Stimulated activated CD8-positive, alpha-beta memory T cell treated with anti-CD3 and anti-CD28 coated beads, Interleukin-15, amount 100 ng/mL, for 48 hours (primary cell): Measurements from ENCODE around the gene PKD1L1.

Experiments
- DNase-seq, 2 donors: peaks; one replicate each; pipeline ENCODE4 v3.0.0-alpha.2; 2020; ENCODE audit warnings: low read depth in 2 of 2

The PKD1L1 gene

DNA sequence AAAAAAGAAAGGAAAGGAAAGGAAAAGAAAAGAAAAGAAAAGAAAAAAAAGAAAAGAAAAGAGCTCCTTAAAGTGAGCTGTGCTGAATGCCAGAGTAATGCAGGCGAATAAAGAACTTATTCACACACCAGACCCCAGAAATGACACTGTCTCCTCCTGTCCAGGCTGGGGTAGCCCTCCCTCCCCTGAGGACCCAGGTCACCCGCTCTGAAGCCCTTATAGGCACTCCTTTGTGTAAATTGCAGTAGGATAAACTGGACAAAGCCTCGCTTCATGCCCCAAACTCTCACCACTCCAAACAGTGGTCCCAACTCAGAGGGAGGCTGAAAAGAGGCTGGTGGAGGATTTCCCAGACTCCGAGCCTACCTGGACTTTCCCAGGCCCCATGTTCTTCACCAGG is 46.3 kb downstream of the PKD1L1 start:
- no peak for DNase-seq

DNA sequence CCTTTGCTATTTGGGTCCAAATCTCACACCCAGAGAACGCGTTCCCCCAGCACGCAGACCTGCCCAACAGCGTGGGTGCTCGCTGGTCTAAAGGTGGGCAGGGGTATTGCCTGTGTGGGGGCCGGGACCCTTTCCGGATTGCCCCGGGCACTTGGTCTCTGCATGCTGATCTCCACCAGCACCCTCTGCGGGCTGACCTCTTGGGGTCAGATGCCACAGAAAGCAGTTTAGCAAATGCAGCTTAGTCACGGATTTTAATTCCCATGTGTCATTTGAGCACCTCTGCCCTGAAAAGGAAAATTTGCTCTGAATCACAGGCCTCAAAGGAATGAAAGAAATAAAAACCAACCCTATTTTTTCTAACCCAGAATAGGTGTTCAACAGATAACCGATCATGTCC is 46.7 kb downstream of the PKD1L1 start:
- no peak for DNase-seq

DNA sequence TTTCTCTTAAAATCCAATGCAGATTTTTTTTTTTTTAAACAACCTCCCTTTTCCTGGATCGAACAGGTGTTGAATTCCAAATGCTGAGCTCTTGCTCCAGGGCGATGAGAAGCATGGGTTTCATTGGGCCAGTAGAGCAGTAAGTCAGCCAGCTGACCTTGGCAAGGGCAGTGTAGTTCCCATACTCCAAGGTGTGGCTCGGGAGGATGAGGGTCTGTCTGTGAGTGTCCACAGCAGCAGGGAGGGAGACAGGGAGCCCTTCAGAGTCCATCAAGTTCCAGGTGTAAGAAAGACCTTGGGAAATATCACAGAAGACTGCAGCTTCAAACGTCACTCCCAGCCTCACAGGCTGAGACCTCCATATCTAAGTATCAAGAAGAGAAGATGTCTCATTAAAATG is 50.4 kb downstream of the PKD1L1 start:
- DNase-seq = no peak

DNA sequence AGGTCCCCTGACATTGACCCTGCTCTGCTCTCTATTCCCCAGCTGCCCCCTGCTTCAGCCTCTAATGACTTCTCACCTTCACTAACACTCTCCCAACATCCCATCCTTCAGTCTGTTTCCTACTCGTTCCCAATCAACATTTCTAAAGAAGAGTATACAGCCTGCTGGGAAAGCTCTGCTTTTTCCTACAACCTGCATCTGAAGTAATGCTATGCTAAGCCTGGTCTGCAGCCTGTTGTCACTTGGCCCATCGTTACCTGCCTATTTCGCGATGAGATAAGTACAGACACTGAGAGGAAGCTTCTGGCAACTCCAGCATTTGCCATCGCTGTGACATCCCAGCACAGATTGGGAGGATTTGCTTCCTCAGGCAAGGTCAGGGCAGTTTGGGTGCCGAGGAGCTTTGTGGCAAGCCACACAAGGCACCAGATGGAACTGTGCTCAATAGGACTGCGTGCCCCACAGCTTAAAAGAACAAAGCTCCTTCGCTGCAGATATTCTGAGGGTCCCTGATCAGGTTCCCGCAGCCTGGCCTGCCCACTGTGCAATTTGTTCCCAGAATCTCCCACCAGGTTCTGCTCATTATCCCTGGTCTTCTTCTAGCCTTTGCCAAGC is 51.4 kb downstream of the PKD1L1 start:
- DNase-seq = no peak

DNA sequence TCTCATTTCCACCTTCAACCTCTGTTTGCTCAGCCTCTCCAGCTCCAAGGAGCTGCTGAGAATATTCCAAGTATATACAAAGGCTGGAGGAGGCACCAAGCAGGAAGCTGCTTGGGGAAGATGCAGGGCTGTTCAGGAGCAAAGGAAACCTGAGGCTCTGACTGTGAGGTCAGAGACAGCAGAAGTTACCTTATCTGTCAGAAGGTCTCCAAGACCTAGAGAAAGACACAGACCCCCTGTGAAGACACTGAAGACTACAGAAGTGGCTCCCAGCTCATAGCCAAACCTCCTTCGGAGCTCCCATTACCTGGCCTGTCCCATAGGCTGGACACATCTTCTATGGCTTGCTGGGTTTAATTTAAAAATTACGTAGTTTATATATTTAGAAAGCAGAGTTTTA is 53.2 kb downstream of the PKD1L1 start:
- no peak for DNase-seq

DNA sequence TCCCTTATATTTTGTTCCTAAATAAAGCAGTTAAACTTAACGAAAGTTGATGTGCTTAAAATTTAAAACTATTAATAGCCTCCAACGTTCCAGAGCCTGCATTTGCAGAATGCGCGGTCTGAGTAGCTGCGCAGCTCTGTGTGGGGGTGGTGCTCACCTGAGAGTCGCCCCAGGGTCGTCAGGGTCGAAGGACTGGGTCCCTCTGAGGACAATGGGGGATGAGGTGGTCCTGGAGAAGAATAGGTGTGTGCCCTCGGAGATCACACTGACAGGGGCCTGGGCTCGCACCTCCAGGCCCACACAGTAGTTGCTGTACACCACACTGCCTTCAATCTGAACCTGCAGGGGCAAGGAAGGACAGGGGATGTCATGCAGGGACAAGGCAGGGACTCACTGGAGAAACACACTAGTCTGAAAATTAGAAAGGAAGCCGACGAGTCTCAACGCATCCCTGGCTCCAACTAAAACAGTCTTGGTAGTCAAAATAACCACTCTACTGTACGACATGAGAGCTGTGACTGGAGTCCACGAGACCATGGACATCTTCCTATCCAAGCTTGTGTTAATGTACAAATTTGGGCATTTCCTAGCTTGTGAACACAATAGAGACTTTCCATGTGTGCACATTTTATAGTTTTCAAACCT is 54.4 kb downstream of the PKD1L1 start:
- no peak for DNase-seq

DNA sequence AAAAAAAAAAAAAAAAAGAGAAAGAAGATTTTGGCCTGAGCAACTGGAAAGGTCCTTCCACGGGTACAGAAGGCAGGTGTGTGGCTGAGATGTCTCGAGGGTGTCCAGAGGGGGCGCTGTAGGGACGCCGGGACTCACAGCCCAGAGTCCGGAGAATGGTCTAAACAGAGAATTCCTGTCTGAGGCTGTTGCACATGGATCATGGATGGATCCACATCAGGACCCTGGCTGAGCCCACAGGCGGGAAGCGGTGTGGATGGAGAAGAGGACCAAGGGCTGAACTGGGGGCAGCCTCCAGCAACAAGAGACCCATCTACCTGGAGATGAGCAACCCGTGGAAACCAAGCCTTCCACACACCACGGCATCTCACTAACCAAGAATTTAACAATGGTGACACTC is 55.0 kb downstream of the PKD1L1 start:
- no peak for DNase-seq

DNA sequence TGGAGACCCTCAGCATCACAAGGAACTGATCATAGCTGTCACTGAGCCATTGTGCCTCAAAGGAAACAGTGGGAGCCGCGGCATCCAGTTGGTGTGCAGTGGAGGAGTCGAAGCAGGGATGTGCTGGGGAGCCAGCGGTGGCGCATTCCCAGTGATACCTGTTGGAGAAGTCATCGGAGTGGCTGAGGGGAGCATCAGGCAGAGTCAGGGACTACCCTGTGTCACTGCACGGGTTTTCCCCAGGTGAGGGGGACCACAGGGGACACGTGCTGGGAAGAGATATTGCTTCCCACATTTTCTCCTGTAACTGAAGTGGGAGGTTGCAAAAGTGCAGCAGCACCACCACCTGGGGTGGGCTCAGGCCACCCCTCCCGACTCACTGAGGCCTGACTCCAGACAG is 57.7 kb downstream of the PKD1L1 start:
- DNase-seq = no peak

DNA sequence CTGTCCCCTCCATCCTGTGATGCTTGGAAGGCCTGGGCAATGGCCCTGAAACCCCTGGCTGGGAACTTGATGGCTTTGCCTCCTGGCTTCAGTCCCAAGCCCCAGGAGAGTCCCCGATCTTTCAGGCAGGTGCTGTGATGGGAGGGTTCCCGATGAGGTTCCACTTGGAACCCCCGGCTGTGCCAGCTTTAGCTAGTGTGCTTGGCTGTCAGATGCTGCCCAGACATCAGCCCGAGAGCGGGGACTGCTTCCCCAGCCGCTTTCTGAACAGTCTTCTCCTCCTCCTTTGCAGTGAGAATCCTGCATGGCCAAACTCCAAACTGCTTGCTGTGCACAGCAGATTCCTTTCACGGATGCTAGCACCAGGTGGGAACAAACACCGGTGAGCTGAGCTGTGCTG is 58.1 kb downstream of the PKD1L1 start:
- no peak for DNase-seq

DNA sequence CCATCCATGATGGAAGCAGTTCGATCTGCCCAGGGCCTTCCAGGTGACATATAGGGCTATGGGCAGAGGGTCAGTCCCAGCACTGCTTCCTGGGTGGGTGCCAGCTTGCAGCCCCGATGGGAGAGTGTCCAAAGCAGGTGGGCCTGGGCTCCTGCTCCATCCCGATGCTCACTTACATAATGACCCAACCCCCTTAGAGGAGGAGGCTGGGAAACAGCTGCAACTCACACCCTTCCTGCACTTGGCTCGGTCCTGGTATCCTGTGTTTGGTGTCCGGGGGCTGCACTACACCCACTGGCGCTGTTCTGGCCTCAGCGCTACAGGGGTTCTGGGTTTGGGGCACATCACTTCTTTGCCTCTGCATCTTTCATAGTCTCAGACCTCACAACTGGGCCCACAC is 58.5 kb downstream of the PKD1L1 start:
- no peak for DNase-seq

DNA sequence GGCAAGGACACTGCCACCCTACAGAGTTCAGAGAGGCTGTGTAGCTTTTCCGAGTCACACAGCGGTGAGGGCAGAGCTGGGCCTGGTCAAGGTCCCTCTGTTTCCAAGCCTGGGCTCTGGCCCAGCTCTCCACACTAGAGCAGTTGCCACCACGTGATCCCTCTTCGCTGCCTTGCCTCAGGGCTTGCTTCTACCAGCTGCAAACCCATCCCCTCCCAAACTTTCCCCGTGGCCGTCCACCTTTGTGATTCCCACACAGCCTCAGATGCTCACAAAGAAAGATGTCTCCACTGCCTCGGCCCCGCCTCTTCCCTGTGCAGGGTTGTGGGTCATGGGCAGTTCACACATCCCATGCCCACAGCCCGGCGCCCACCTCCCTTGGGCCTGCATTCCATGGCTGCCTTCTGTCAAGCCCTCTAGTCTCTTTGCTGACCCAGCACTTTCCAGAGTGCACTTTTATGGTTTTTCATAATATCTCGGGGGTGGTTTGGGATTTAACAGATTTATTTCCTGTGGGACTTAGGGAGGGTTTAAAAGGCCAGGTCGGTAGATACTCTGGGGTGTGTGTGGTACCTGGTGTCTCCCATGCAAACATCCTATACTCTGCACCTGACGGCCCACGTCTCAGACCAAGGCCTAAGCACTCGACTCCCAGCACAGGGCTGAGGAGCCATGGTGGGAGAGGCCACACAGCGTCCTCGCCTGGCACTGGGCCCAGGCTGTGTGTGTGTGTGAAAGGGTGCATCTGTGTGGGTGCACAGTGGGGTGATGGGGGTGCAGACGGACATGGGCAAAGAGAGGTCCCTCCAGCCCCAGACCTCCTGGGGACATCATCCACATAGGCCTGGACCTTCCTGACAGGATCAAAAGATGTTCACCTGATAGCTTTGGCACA is 59.6 kb downstream of the PKD1L1 start:
- no peak for DNase-seq

DNA sequence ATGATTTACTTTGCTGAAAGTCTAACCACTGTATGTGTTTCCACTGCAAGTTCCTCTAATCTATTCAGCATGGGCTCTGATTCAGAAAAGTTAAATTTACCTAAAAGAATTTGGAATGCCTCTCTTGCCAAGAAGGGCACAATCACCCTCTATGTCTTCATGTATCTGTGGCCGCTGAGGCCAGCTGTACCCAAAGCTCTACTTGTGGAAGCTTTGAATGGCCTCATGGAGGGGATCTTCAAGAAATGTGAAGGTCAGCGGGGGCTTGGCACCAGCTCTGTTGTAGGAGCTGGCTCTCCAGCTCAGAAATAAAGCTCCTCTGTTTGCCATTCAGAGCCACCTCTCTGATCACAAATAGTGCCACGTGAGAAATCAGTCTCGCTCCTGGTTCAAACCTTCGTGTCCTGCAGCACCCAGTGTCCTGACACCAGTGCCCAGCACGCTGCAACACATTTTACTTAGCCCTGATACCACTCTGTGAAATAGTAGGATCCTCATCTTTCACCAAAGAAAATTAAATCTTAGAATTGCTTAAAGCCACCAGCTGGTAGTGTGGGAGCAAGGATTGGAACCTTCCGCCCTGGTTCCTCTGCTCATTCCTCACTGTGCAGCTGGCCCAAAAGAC is 61.1 kb downstream of the PKD1L1 start:
- DNase-seq = no peak

DNA sequence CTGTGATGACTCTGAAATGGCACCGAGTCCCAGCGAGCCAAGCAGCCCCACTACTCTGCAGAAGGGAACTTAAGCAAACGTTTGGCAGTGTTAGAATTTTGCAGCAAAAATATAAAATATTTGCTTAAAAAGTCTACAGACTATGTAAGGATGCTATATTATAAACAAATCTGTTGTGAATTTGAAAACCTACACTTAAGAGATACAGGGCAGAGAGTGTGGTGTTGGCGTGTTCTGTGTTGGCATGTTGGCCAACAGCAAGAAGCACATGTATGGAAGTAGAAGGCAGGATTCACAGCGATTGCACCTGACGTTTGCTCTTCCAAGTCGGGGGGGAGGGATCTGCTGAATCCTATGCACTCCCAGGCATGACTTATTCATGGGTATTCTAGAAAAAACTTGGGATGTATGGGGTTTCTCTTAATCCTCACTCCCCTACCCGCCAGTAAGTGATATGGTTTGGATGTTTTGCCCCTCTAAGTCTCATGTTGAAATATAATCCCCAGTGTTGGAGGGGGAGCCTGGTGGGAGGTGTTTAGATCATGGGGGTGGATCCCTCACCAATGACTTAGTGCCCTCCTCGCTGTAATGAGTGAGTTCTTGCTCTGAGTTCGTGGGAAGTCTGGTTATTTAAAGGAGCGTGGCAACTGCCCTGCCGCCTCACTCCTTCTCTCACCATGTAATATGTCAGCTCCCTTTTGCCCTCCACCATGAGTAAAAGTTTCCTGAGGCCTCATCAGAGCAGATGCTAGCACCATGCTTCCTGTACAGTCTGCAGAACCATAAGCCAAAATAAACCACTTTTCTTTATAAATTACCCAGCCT is 62.1 kb downstream of the PKD1L1 start:
- no peak for DNase-seq

DNA sequence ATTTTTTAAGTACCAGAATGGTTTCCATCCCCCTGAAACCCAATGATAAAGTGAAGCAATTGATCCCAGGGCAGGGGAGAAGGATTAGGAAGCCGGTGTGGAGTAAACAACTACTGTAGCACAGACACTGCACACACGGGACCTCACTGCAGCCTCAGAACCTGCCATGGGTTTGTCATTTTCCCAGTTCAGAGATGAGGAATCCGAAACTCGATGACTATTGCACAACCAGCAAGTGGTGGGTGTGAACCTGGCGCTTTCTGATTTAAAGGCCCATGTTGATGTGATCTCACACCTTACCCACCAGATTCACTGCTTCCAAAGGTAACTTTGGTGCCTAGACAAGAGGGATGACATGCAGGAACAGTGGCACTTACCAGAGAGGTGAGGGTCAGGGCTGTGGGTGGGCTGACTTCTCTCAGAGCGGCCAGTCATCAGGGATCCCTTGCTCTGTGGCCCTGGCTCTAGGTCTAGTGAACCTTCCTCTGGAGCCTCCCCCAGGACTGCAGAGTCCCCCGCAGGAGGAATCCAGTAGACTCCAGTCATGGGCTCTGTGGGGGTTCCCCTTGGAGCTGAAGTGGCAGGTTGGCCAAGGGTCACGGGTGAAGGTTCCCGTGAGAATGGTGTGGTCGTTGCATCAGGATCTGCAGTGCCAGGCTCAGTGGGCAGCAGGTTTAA is 62.8 kb downstream of the PKD1L1 start:
- DNase-seq = peak in 1 of 2 donors; percentile 7

DNA sequence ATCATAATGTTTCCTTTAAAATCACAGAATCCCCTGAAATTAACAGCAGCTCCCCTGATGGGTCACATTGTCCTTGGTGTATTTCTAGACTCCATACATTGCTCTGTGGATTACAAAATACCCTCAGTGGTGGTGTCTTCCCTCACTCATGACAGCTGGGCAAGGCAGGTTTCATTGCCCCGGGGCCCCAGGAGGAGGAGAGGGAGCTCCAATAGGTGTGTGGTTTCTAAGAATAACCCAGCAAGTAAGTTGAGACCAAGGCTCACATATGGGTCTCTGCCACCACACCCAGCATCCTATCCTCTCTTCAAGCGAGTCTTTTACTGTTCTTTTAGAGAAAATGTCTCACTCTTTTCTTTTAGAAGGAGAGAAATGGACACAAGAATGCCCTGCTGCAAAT is 63.6 kb downstream of the PKD1L1 start:
- DNase-seq = no peak

DNA sequence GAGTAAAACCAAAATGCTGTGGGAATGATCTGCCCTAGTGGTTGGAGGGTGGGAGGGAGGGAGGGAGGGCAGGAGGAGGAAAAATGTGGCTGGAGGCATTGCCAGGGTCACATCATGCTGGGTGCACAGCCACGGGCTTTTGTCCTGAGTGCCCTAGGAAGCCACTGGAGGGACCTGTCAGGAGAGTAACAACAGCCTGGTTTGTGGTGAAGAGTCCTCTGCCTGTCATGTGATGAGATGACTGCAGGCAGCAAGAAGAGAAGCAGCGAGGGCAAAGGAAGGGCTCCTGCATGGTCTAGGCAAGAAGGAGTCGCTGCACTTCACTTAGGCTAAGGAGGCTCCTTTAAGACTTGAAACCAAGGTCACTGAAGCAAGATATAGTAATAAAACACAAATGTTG is 65.6 kb downstream of the PKD1L1 start:
- DNase-seq = no peak

DNA sequence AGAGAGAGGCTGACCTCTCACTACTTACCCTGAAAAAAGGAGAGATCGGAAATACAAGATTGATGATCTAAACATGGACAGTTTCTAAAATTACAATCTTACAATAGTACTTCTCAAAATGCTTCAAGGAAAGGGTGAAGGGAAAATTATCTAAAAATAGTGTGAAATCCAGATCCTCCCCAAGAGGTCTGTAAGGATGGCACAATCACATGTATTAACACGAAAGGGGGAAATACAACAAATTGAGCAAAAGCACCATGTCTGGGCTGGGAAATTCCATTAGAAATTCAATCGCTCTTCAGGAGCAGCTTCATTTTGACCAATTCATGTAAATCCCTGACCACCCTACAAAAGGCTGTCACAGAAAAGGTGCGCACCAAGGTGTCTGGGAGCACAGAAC is 67.0 kb downstream of the PKD1L1 start:
- DNase-seq = no peak

DNA sequence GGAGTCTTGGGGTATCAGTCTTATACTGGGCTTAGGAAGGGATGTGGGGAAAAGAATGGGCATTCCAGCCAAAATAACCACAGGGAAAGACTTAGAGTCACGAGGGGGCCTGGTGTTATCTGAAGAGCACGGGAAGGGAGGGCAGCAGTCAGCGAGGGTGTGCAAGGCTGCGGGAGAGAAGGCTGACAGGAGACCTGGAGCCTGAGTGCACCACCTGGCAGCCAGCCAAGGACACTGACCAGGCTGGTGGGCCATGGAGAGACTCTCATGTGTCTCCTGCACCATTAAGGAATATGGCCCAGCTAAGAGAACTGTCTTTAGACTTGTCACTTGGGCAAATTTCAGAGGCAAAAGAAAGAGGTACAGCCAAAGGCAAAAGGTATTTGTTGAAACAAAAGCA is 69.6 kb downstream of the PKD1L1 start:
- no peak for DNase-seq

DNA sequence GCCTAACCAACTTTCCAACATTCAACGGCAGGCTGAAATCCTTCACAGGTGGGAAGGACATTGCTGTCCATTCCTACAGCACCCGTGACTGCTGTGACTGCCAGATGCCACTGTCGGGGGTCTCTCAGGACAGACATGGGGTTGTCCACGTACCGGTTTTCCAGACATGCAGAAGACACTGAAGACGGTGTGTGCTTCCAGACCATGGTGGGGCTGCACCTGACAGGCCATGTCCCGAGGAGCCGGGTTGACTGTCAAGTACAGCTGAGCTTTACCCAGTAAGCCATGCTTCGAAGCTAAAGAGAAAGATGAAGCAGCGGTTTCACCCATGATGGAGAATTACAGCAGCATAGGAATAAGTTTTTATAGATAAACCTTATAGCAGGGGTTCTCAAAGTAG is 70.9 kb downstream of the PKD1L1 start:
- DNase-seq = no peak

DNA sequence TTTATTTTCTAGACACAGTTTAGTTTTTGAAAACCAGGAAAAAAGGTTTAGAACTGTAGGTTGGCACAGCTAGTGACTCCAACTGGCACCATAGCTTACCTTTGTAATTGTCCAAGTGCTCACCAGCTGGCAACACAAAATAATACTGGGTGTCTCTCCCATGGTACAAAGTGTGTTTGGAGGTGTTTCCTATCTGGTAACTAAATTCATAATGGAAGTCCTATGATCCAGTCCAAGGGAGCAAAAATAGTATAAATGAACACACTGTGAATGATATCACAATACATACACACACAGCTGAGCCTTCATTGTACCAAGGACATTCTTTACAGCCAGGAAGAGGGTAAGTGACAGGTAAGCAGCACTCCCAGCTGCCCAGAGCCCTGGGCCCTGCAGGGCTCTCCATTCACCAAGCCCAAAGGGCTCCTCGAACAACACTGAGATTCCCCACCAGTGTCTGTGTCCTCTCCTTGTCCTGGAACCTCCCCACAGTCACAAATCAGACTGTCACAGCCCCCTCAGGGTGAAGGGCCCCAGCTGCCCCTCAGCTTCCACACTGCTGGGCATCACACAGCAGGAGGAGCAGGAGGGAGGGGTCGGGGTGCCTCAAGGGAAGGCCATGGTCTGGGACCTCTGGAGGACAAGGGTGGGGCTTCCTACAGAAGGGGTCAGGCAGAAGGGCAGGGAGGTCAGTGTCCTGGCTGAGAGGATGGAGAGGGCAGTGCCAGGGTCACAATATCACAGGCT is 72.1 kb downstream of the PKD1L1 start:
- DNase-seq = no peak
